PC-9 (cell line): ENCODE data around the gene ECE1. TPM values are rescaled to one million over a fixed set of nuclear protein-coding genes. Genes with fewer than 3 reads are reported as not detected.

Experiments used
- BruUV-seq: library from RNA; stranded (reverse); fragments of 400-500 nt; replicated peaks from 2 replicates; lab custom pipeline; 2021; lab: Mats Ljungman, UMichigan
- CTCF ChIA-PET: fragments of 300-600 bp; sonication (Branson Sonifier 250); formaldehyde crosslinking; loops from one replicate; lab custom pipeline; 2022; ENCODE audit warnings: antibody characterized with exemption; lab: Charles Lee
- POLR2A ChIA-PET: fragments of 300-600 bp; sonication (Branson Sonifier 250); formaldehyde crosslinking; loops from one replicate; lab custom pipeline; 2022; ENCODE audit warnings: antibody characterized with exemption; ENCODE audit not compliant: unreplicated experiment; lab: Charles Lee
- DNase-seq, 2 experiments: peaks; one replicate each; pipeline versions ENCODE4 v3.0.0 to v3.0.0-alpha.2; 2015 to 2022; ENCODE audit warnings: mixed read lengths in 1 of 2
- H2AFZ ChIP-seq: fragments of 200-600 bp; sonication (generic); 2 replicates; pipeline ENCODE4 v1.8.1; 2017; ENCODE audit warnings: antibody characterized with exemption
- H3F3A ChIP-seq: fragments of 200-600 bp; sonication (generic); 2 replicates; pipeline ENCODE4 v1.8.1; 2017; ENCODE audit warnings: antibody characterized with exemption, mild to moderate bottlenecking, low read depth; ENCODE audit not compliant: insufficient read depth
- H3K27ac ChIP-seq: fragments of 200-600 bp; sonication (generic); 2 replicates; pipeline ENCODE4 v1.6.1; 2016; ENCODE audit warnings: mixed run types
- H3K27me3 ChIP-seq: fragments of 200-600 bp; sonication (generic); 2 replicates; pipeline ENCODE4 v1.6.1; 2016; ENCODE audit warnings: low read depth, mixed run types; ENCODE audit not compliant: insufficient read depth
- H3K36me3 ChIP-seq: fragments of 200-600 bp; sonication (generic); 2 replicates; pipeline ENCODE4 v1.6.1; 2016; ENCODE audit warnings: low read depth, mixed run types
- H3K4me1 ChIP-seq: fragments of 200-600 bp; sonication (generic); replicated peaks from 2 replicates; pipeline ENCODE4 v1.6.1; 2016; ENCODE audit warnings: mixed run types; ENCODE audit not compliant: insufficient read depth
- H3K4me2 ChIP-seq: fragments of 200-600 bp; sonication (generic); 2 replicates; pipeline ENCODE4 v1.6.1; 2017; ENCODE audit warnings: mixed run types
- H3K4me3 ChIP-seq: fragments of 200-600 bp; sonication (generic); 2 replicates; pipeline ENCODE4 v1.6.1; 2016; ENCODE audit warnings: mixed run types
- H3K79me2 ChIP-seq: fragments of 200-600 bp; sonication (generic); 2 replicates; pipeline ENCODE4 v1.6.1; 2017; ENCODE audit warnings: low read depth, mixed run types
- H3K9me2 ChIP-seq: fragments of 200-600 bp; sonication (generic); 2 replicates; pipeline ENCODE4 v1.8.1; 2017; ENCODE audit warnings: mild to moderate bottlenecking; ENCODE audit not compliant: insufficient read depth
- H3K9me3 ChIP-seq: fragments of 200-600 bp; sonication (generic); 2 replicates; pipeline ENCODE4 v1.8.1; 2016; ENCODE audit warnings: low read depth; ENCODE audit not compliant: insufficient read depth
- H4K20me1 ChIP-seq: fragments of 200-600 bp; sonication (generic); 2 replicates; pipeline ENCODE4 v1.8.1; 2017; ENCODE audit not compliant: insufficient read depth
- EZH2 ChIP-seq: fragments of 200-600 bp; sonication (generic); IDR thresholded peaks from 2 replicates; pipeline ENCODE4 v1.8.0; 2017; ENCODE audit warnings: antibody characterized with exemption, low read depth
- intact Hi-C: fragments of 100-400 bp; cut with micrococcal nuclease; formaldehyde crosslinking; loops from one replicate; pipeline ENCODE4 v1.10.0; 2022; ENCODE audit not compliant: unreplicated experiment
- total RNA-seq: library from RNA; stranded (reverse); gene quantifications from 2 replicates; pipeline ENCODE4 v1.2.3, GENCODE V29; 2021
- TF ChIP-seq, protein P1 (sequence below): fragments of 200-600 bp; sonication (generic); conservative IDR thresholded peaks from 2 replicates; pipeline ENCODE4 v1.6.1; 2017; ENCODE audit warnings: mixed run types, antibody characterized with exemption, mild to moderate bottlenecking, moderate library complexity

ECE1 gene
- total RNA-seq, 1 experiment from 2014 or later, result 80.8 TPM

DNA sequence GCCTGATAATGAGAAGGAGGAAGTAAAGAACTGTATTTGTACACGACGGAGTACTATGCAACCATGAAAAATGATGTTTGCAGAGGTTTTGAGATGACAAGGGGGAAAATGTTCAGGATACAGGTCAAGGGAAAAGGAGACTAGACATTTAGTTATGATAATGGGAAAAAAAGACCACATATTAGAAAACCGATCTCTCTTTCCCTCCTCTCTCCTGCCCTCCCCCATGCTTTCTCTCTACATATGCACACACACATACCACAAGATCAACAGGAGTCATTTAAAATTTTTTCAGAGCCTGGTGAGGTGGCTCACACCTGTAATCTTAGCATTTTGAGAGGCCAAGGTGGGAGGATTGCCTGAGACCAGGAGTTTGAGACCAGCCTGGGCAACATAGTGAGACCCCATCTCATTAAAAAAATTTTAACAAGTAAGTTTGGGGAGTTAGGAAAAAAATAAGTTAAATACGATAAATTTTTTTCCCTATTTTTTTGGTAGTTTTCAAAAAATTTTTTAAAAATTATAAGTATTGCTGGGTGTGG is 44.5 kb downstream of the ECE1 start:
- Histone ChIP-seq H2AFZ (no peak overlapping the region), H4K20me1 (no peaks in the 10 kb centered on the region), H3K27me3 (no peaks in the 10 kb centered on the region), H3K9me3 (no peaks in the 10 kb centered on the region), H3K79me2 (no peaks in the 10 kb centered on the region), H3K9me2 (no peaks in the 10 kb centered on the region), H3F3A (peaks cover under 1% of the 10 kb centered on the region; the same call in 1 of the 2 replicates), H3K36me3 (0 out of 2 replicates have a peak, but pooled peaks cover 6% of the 10 kb centered on the region), H3K4me2 (no peak overlapping the region), H3K4me3 (no peak overlapping the region), H3K4me1 (no peaks in the 10 kb centered on the region), H3K27ac (no peak overlapping the region)
- DNase-seq, result no peak
- BruUV-seq, result no TSS peak
- TF ChIP-seq EZH2, result no peak
- TF ChIP-seq, protein P1, sequence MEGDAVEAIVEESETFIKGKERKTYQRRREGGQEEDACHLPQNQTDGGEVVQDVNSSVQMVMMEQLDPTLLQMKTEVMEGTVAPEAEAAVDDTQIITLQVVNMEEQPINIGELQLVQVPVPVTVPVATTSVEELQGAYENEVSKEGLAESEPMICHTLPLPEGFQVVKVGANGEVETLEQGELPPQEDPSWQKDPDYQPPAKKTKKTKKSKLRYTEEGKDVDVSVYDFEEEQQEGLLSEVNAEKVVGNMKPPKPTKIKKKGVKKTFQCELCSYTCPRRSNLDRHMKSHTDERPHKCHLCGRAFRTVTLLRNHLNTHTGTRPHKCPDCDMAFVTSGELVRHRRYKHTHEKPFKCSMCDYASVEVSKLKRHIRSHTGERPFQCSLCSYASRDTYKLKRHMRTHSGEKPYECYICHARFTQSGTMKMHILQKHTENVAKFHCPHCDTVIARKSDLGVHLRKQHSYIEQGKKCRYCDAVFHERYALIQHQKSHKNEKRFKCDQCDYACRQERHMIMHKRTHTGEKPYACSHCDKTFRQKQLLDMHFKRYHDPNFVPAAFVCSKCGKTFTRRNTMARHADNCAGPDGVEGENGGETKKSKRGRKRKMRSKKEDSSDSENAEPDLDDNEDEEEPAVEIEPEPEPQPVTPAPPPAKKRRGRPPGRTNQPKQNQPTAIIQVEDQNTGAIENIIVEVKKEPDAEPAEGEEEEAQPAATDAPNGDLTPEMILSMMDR, result no peak
- ChIA-PET CTCF (no interaction called here), POLR2A (interaction anchor here (0.6 kb wide), 2 partner anchors 35 to 90 kb away, joined by 3 read pairs; no protein-coding TSS in a partner anchor)
- intact Hi-C loops, result no loop called here

GRCh38 chr1:21244986-21245687 is 45.1 kb downstream of the ECE1 start:
- no TSS peak for BruUV-seq
- Histone ChIP-seq H3K27ac (no peak overlapping the region), H3K4me3 (no peak overlapping the region), H4K20me1 (no peaks in the 10 kb centered on the region), H3K9me2 (no peaks in the 10 kb centered on the region), H3K27me3 (no peaks in the 10 kb centered on the region), H3K79me2 (no peaks in the 10 kb centered on the region), H3K36me3 (0 out of 2 replicates have a peak, but pooled peaks cover 6% of the 10 kb centered on the region), H3K9me3 (no peaks in the 10 kb centered on the region), H3K4me2 (no peak overlapping the region), H3K4me1 (no peaks in the 10 kb centered on the region), H3F3A (no peaks in the 10 kb centered on the region; the same call in 1 of the 2 replicates), H2AFZ (no peak overlapping the region)
- ChIA-PET CTCF (interaction anchor here (0.9 kb wide), 1 partner anchor 123 kb away, joined by 3 read pairs; no protein-coding TSS in a partner anchor), POLR2A (interaction anchor here (0.5 to 0.6 kb wide), 2 partner anchors 36 to 71 kb away, joined by 3 read pairs; no protein-coding TSS in a partner anchor)
- DNase-seq, result no peak
- no peak for TF ChIP-seq EZH2
- TF ChIP-seq, protein P1, result peak; percentile 48
- intact Hi-C loops, result no loop called here

DNA sequence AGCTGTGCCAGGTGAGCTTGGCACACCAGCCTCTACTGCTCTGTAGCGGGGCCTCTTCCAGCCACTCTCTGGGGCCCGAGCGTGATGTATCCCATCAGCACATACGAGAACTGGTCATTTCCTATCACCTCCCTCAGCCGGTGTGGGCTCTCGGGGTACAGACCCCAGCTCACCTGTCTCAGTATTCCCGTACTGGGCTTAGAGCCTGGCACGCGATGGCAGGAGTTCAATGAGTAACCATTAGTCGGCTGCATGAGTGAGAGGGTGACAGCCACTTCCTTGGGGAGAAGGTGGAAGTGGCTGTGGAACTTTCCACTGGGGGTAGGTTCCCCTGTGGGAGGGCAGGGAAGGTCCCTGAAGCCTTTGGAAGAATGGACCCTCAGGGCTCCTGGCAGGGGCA is 46.1 kb downstream of the ECE1 start:
- Histone ChIP-seq H3K36me3 (0 out of 2 replicates have a peak, but pooled peaks cover 6% of the 10 kb centered on the region), H3K79me2 (no peaks in the 10 kb centered on the region), H3K4me1 (peaks cover under 1% of the 10 kb centered on the region; the same call in 1 of the 2 replicates), H3K9me3 (no peaks in the 10 kb centered on the region), H3K4me3 (no peak overlapping the region), H2AFZ (no peak overlapping the region), H3K9me2 (no peaks in the 10 kb centered on the region), H3F3A (no peaks in the 10 kb centered on the region; the same call in 1 of the 2 replicates), H3K4me2 (no peak overlapping the region), H3K27ac (no peak overlapping the region), H3K27me3 (no peaks in the 10 kb centered on the region), H4K20me1 (no peaks in the 10 kb centered on the region)
- ChIA-PET POLR2A (no interaction called here), CTCF (no interaction called here)
- BruUV-seq, result no TSS peak
- TF ChIP-seq, protein P1, result no peak
- TF ChIP-seq EZH2, result no peak
- intact Hi-C loops, result no loop called here
- DNase-seq, result no peak
